Upper lobe of left lung (tissue), 6 donors: ENCODE measurements around the gene PLCH2. TPM values are rescaled to one million over a fixed set of nuclear protein-coding genes. Genes with fewer than 3 reads are reported as not detected.

Experiments
- ATAC-seq, 2 donors: fragments of 200-7000 bp; cut with Tn5 transposase; one replicate each; pipeline ENCODE4 v1.9.1; 2022; ENCODE audit warnings: mild to moderate bottlenecking in 2 of 2, moderate library complexity in 2 of 2; ENCODE audit not compliant: low FRiP score in 2 of 2
- DNase-seq, 2 donors: peaks; one replicate each; pipeline ENCODE4 v3.0.0-alpha.2; 2019 to 2020
- H3K27ac ChIP-seq, 4 donors: fragments of 200-600 bp; sonication (generic); one replicate each; pipeline ENCODE4 v1.5.1; 2016 to 2019
- H3K27me3 ChIP-seq, 4 donors: fragments of 200-600 bp; sonication (generic); one replicate each; pipeline ENCODE4 v1.5.1; 2017 to 2019
- H3K36me3 ChIP-seq, 4 donors: fragments of 200-600 bp; sonication (generic); one replicate each; pipeline ENCODE4 v1.5.1; 2016 to 2019
- H3K4me1 ChIP-seq, 4 donors: fragments of 200-600 bp; sonication (generic); one replicate each; pipeline ENCODE4 v1.5.1; 2018 to 2019
- H3K4me3 ChIP-seq, 4 donors: fragments of 200-600 bp; sonication (generic); one replicate each; pipeline ENCODE4 v1.5.1; 2017 to 2019; ENCODE audit warnings: mild to moderate bottlenecking in 2 of 4, moderate library complexity in 1 of 4
- H3K9me3 ChIP-seq, 4 donors: fragments of 200-600 bp; sonication (generic); one replicate each; pipeline ENCODE4 v1.5.1; 2018 to 2019
- CTCF ChIP-seq, 6 experiments: fragments of 450-650 bp in 4 of 6; fragments of 200-600 bp in 2 of 6; sonication (generic) in 2 of 6; IDR thresholded peaks; one replicate each; pipeline ENCODE4 v1.5.1; 2016 to 2019; ENCODE audit warnings: antibody characterized with exemption in 6 of 6
- EP300 ChIP-seq, 4 donors: sonication (generic); formaldehyde crosslinking; IDR thresholded peaks; one replicate each; pipeline ENCODE4 v1.5.1; 2017; ENCODE audit warnings: antibody characterized with exemption in 4 of 4, control low read depth in 2 of 4
- POLR2A ChIP-seq, 4 donors: fragments of 450-650 bp; IDR thresholded peaks; one replicate each; pipeline ENCODE4 v1.5.1; 2016 to 2017; ENCODE audit warnings: antibody characterized with exemption in 4 of 4, mild to moderate bottlenecking in 2 of 4
- POLR2AphosphoS5 ChIP-seq, 2 donors: sonication (generic); formaldehyde crosslinking; IDR thresholded peaks; one replicate each; pipeline ENCODE4 v1.5.1; 2017; ENCODE audit warnings: antibody characterized with exemption in 2 of 2
- WGBS, 2 donors: methylation state at CpG; one replicate each; pipeline ENCODE4 v1.1.5; 2017 to 2018; 5-methylcytosine and 5-hydroxymethylcytosine counted together
- total RNA-seq, 6 donors: library from RNA; depleted of rRNA in 4 of 6; stranded (reverse); fragments of >200 nt in 4 of 6; gene quantifications; one replicate each; pipeline versions ENCODE4 v1.1.0 to v1.2.1, GENCODE V29; 2016 to 2021
- donor health status: DM: no; HTN: no; CAD: no; lungs with moderate emphysema.
- donor health status: DM: no; HTN: yes; CAD: no; lungs with severe emphysema.

Gene PLCH2
- total RNA-seq, 6 donors from 2014 or later, result 1.5 to 7.3 (median 3.4) TPM

- DNase-seq (peak in 1 of 2 donors; percentile 74), ATAC-seq (no peak)
- Histone ChIP-seq H3K4me3 (no peak overlapping the region), H3K9me3 (no peaks in the 10 kb centered on the region), H3K27me3 (peaks cover 0 to 8% (median 4%) of the 10 kb centered on the region in 4 donors), H3K4me1 (peaks cover 34 to 52% (median 48%) of the 10 kb centered on the region in 4 donors), H3K36me3 (no peaks in the 10 kb centered on the region), H3K27ac (no peak overlapping the region)
- TF ChIP-seq CTCF (IDR thresholded peaks at IDR 0.05) (no peak), EP300 (IDR thresholded peaks at IDR 0.05) (no peak), POLR2AphosphoS5 (IDR thresholded peaks at IDR 0.05) (no peak), POLR2A (IDR thresholded peaks at IDR 0.05) (no peak)
- WGBS, 2 donors, result 29 to 74% methylated on average over 9 to 25 of the region's 25 CpGs
Observed at GRCh38 chr1:2541619-2542245, 65.6 kb downstream of the PLCH2 start.

GRCh38 chr1:2542246-2542915 lies 66.3 kb downstream of the PLCH2 start:
- no peak for TF ChIP-seq POLR2A (IDR thresholded peaks at IDR 0.05)
- no peak for TF ChIP-seq EP300 (IDR thresholded peaks at IDR 0.05)
- TF ChIP-seq CTCF (IDR thresholded peaks at IDR 0.05), result no peak
- TF ChIP-seq POLR2AphosphoS5 (IDR thresholded peaks at IDR 0.05), result no peak
- Histone ChIP-seq H3K27ac (no peak overlapping the region), H3K4me1 (peaks cover 38 to 58% (median 54%) of the 10 kb centered on the region in 4 donors), H3K9me3 (no peaks in the 10 kb centered on the region), H3K36me3 (no peaks in the 10 kb centered on the region), H3K27me3 (peaks cover 0 to 8% (median 4%) of the 10 kb centered on the region in 4 donors), H3K4me3 (no peak overlapping the region)
- WGBS, 2 donors, result 80 to 88% methylated on average over 4 to 11 of the region's 11 CpGs
- ATAC-seq (no peak), DNase-seq (peak in 1 of 2 donors; percentile 65)

- no peak overlapping the region for H3K27ac ChIP-seq
- H3K27me3 ChIP-seq, result peaks cover 0 to 8% (median 4%) of the 10 kb centered on the region in 4 donors
- TF ChIP-seq POLR2A (IDR thresholded peaks at IDR 0.05), result no peak
- no peak for TF ChIP-seq POLR2AphosphoS5 (IDR thresholded peaks at IDR 0.05)
- TF ChIP-seq CTCF (IDR thresholded peaks at IDR 0.05), result no peak
- no peak for TF ChIP-seq EP300 (IDR thresholded peaks at IDR 0.05)
- H3K4me3 ChIP-seq, result no peak overlapping the region
- 21 to 32% methylated on average over 5 to 23 of the region's 26 CpGs for WGBS, 2 donors
- peak in 1 of 2 donors; percentile 84 for DNase-seq
- no peaks in the 10 kb centered on the region for H3K36me3 ChIP-seq
- peaks cover 49 to 71% (median 66%) of the 10 kb centered on the region in 4 donors for H3K4me1 ChIP-seq
- H3K9me3 ChIP-seq, result no peaks in the 10 kb centered on the region
- no peak for ATAC-seq
Observed at GRCh38 chr1:2543543-2544092, 67.5 kb downstream of the PLCH2 start.

- DNase-seq (peak in 1 of 2 donors; percentile 81), ATAC-seq (no peak)
- H3K27me3 ChIP-seq, result peaks cover 0 to 8% (median 4%) of the 10 kb centered on the region in 4 donors
- no peaks in the 10 kb centered on the region for H3K36me3 ChIP-seq
- no peak overlapping the region for H3K4me3 ChIP-seq
- peaks cover 53 to 77% (median 71%) of the 10 kb centered on the region in 4 donors for H3K4me1 ChIP-seq
- H3K27ac ChIP-seq, result peak overlapping the region in 2 of 4 donors; percentile 48 to 97
- TF ChIP-seq EP300 (IDR thresholded peaks at IDR 0.05) (no peak), POLR2AphosphoS5 (IDR thresholded peaks at IDR 0.05) (no peak), POLR2A (IDR thresholded peaks at IDR 0.05) (no peak), CTCF (IDR thresholded peaks at IDR 0.05) (no peak)
- no peaks in the 10 kb centered on the region for H3K9me3 ChIP-seq
- 56 to 58% methylated on average over 13 to 26 of the region's 26 CpGs for WGBS, 2 donors
Observed at GRCh38 chr1:2544093-2544874, 68.2 kb downstream of the PLCH2 start.
